Lower leg skin (tissue), 4 donors: Measurements from ENCODE around the gene LTBP2. TPM values are rescaled to one million over a fixed set of nuclear protein-coding genes. Genes with fewer than 3 reads are reported as not detected.
A peak's percentile ranks its signal among the peaks of the same experiment; 100 is the strongest.

Experiments used
- DNase-seq, 2 donors: peaks; one replicate each; pipeline ENCODE4 v3.0.0-alpha.2; 2019; ENCODE audit warnings: low spot score in 2 of 2
- H3K4me3 ChIP-seq: fragments of 200-600 bp; sonication (generic); 2 replicates; pipeline ENCODE4 v1.5.1; 2017; ENCODE audit warnings: mild to moderate bottlenecking, low read depth; ENCODE audit not compliant: poor library complexity, severe bottlenecking
- POLR2A ChIP-seq, 2 donors: fragments of 450-650 bp; IDR thresholded peaks; one replicate each; pipeline ENCODE4 v1.6.1; 2016 to 2017; ENCODE audit warnings: antibody characterized with exemption in 2 of 2, mild to moderate bottlenecking in 1 of 2, moderate library complexity in 1 of 2
- WGBS, 2 donors: methylation state at CpG; one replicate each; pipeline ENCODE4 v1.1.5; 2018; 5-methylcytosine and 5-hydroxymethylcytosine counted together
- intact Hi-C: fragments of 100-400 bp; cut with DNase I; formaldehyde crosslinking; loops from one replicate; pipeline ENCODE4 v1.15.0; 2023; ENCODE audit warnings: low total_unique reads
- total RNA-seq, 4 donors: library from RNA; depleted of rRNA; stranded (reverse); fragments of >200 nt; gene quantifications; one replicate each; pipeline ENCODE4 v1.1.0, GENCODE V29; 2016
- TF ChIP-seq, protein P1 (sequence below), 3 donors: fragments of 450-650 bp; IDR thresholded peaks; one replicate each; pipeline ENCODE4 v1.5.1; 2016; ENCODE audit warnings: antibody characterized with exemption in 3 of 3, mild to moderate bottlenecking in 3 of 3, moderate library complexity in 2 of 3

The LTBP2 gene
- total RNA-seq, 4 donors from 2014 or later: 13.7 to 39.3 (median 25.9) TPM

DNA sequence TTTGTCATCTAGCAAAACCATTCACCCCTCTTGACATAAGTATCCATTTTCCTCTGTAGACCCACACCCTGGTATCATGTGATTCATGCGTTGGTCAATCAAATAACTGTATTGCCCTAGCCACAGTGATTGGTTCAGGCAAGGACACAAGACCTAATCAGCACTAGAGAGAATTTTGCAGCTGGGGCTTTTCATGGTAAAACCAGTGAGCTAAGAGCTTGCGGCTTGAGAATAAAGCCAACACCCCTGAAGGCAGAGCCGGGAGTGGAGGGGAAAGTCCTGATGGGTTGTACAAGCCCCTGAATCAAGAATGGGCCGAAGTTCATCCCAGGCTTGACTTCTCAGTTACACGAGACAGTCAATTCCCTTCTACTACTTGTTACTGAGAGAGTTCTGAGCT, 33.2 kb upstream of the LTBP2 start:
- peak in 1 of 2 donors; percentile 25 for DNase-seq
- no peak overlapping the region for H3K4me3 ChIP-seq
- WGBS, 2 donors: 57 to 60% methylated on average over 5 of the region's 5 CpGs
- TF ChIP-seq POLR2A (IDR thresholded peaks at IDR 0.05): no peak
- TF ChIP-seq, protein P1, sequence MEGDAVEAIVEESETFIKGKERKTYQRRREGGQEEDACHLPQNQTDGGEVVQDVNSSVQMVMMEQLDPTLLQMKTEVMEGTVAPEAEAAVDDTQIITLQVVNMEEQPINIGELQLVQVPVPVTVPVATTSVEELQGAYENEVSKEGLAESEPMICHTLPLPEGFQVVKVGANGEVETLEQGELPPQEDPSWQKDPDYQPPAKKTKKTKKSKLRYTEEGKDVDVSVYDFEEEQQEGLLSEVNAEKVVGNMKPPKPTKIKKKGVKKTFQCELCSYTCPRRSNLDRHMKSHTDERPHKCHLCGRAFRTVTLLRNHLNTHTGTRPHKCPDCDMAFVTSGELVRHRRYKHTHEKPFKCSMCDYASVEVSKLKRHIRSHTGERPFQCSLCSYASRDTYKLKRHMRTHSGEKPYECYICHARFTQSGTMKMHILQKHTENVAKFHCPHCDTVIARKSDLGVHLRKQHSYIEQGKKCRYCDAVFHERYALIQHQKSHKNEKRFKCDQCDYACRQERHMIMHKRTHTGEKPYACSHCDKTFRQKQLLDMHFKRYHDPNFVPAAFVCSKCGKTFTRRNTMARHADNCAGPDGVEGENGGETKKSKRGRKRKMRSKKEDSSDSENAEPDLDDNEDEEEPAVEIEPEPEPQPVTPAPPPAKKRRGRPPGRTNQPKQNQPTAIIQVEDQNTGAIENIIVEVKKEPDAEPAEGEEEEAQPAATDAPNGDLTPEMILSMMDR (IDR thresholded peaks at IDR 0.05): no peak
- intact Hi-C loops: no loop called here

DNA sequence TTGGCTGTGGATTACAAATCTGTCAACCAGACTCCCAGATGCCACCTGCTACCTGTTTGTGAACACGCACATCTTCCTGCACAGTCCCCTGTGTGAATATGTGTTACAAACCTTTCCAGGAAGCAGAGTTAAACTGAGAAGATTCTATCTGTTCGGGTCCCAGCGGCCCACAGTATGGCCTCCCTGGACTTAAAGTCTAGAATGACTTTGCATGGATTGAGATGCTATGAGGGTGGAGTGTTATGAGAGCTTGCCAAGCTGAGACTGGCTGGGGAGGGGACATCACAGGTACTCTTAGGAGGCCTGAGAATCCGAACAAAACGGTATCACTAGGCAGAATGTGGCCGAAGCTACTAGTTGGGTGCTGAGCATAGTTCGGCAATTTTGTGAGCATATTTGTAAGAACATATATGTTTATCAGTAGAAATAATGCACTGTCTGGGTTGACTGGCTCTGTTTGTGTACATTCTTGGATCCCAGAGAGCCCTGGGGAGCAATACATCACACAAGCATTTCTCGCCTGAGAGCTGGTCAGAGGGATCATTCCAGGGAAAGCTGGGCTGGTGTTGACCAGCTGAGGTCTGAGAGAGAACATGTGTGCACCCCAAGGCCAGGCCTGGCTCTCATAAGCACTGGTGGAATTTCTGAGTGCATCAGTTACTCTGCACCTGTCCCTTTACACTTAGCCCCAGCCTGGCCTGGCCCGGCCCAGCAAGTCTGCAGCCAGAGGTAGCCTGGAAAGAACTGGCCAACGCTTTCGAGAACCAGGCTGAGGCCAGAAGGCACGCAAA, 29.8 kb upstream of the LTBP2 start:
- WGBS, 2 donors: 90 to 95% methylated on average over 12 of the region's 12 CpGs
- TF ChIP-seq, protein P1 (IDR thresholded peaks at IDR 0.05): no peak
- TF ChIP-seq POLR2A (IDR thresholded peaks at IDR 0.05): no peak
- intact Hi-C loops: no loop called here
- H3K4me3 ChIP-seq: no peak overlapping the region
- no peak for DNase-seq

DNA sequence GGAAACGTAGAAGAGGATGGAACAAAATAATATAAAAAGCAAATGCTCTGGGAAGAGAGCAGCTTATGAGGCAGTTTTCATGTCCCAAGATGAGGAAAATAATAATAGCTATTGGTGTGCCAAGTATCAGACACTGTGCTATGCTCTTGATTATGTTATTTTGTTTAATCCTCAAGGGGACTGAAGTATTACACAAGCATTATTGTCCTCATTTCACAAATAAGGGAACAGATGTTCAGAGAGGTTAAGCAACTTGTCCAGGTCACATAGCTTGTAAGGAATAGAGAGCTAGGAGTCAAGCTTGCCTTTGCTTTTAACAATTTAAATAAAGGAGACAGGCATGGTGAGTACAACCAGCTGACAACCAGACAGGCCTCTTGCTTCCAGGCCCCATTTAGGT, 26.9 kb upstream of the LTBP2 start:
- WGBS, 2 donors: 66 to 78% methylated on average over 1 of the region's 1 CpG
- no peak overlapping the region for H3K4me3 ChIP-seq
- intact Hi-C loops: no loop called here
- TF ChIP-seq POLR2A (IDR thresholded peaks at IDR 0.05): no peak
- TF ChIP-seq, protein P1 (IDR thresholded peaks at IDR 0.05): no peak
- DNase-seq: no peak

DNA sequence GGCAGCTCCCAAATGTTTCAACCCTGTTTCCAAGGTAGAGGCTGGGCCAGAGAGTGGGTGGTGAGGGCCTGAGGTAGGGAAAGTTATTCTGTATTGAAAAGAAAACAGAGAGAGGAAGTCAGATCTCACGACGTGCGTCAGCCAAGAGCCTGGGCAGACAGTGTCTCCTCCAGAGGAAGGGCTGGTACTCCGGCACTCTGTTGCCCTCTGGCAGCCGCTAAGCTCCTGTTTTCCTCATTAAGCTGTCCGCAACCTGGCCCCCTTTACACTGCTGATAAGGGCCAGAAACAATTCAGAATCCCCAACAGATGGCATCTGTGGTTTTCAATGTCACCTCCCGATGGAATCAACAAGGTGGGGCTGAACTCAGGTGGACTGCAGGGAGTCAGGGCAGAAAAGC, 26.0 kb upstream of the LTBP2 start:
- WGBS, 2 donors: 61 to 62% methylated on average over 7 of the region's 7 CpGs
- TF ChIP-seq, protein P1 (IDR thresholded peaks at IDR 0.05): no peak
- TF ChIP-seq POLR2A (IDR thresholded peaks at IDR 0.05): no peak
- H3K4me3 ChIP-seq: no peak overlapping the region
- intact Hi-C loops: no loop called here
- no peak for DNase-seq

DNA sequence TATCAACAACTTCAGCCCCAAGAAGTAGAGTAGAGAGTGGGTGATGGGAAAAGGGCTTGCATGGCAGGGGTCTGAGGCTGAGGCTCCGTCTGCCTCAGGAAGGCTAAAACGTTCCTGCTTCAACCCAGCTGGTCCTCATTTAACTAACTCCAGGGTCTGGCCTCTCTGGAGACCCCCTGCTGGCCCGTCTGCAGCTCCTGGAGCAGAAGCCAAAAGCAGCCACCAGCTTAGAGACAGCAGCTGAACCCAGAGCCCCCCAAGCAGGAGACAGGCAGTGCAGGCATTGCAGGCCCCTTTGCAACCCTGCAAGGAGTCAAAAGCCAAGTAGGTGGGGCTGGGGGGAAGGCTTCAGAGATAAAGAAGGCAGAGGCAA, 25.1 kb upstream of the LTBP2 start:
- TF ChIP-seq, protein P1 (IDR thresholded peaks at IDR 0.05): no peak
- TF ChIP-seq POLR2A (IDR thresholded peaks at IDR 0.05): no peak
- WGBS, 2 donors: 73 to 77% methylated on average over 3 of the region's 3 CpGs
- intact Hi-C loops: no loop called here
- H3K4me3 ChIP-seq: no peak overlapping the region
- no peak for DNase-seq
